NCI-H2029 (cell line): ENCODE results near the gene EFEMP1.
"Not testable (repeated sequence)": the region's sequence is repeated elsewhere in the genome, so short reads cannot be mapped to it uniquely, and the experiment has no call there.

Experiments used
- DNase-seq: peaks from one replicate; lab custom pipeline; 2025; lab: John Stamatoyannopoulos, UW

The EFEMP1 gene

GRCh38 chr2:55827855-55828254 lies 95.7 kb downstream of the EFEMP1 start:
- no peak for DNase-seq

DNA sequence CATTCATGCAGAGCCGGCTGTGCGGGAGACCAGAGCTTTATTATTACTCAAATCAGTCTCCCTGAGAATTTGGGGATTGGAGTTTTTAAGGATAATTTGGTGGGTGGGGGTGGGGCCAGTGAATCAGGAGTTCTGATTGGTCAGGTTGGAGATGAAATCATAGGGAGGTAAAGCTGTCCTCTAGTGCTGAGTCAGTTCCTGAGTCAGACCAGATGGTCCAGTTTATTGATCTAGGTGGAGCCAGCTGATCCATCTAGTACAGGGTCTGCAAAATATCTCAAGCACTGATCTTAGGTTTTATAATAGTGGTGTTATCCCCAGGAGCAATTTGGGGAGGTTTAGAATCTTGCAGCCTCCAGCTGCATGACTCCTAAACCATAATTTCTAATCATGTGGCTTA lies 96.2 kb downstream of the EFEMP1 start:
- not testable (repeated sequence) for DNase-seq

- no peak for DNase-seq
These were observed 97.3 kb downstream of the EFEMP1 start for GRCh38 chr2:55826246-55826645.

- no peak for DNase-seq
These were observed 99.0 kb downstream of the EFEMP1 start for GRCh38 chr2:55824551-55825096.
